GM18511 (cell line): ENCODE data around the gene VWA2.

Experiments
- ATAC-seq: cut with Tn5 transposase; IDR thresholded peaks from one replicate; pipeline ENCODE4 v1.9.1; 2021; ENCODE audit warnings: mild to moderate bottlenecking, moderate library complexity; ENCODE audit not compliant: unreplicated experiment

Gene VWA2

GRCh38 chr10:114245121-114245791 is 6.2 kb downstream of the VWA2 start:
- no peak for ATAC-seq

- no peak for ATAC-seq
These were observed 7.7 kb downstream of the VWA2 start for GRCh38 chr10:114246679-114247305.

GRCh38 chr10:114250236-114250635 is 11.2 kb downstream of the VWA2 start:
- no peak for ATAC-seq

GRCh38 chr10:114250716-114251115 is 11.7 kb downstream of the VWA2 start:
- no peak for ATAC-seq

GRCh38 chr10:114252092-114252491 is 13.0 kb downstream of the VWA2 start:
- ATAC-seq, result no peak

GRCh38 chr10:114252883-114253282 is 13.8 kb downstream of the VWA2 start:
- no peak for ATAC-seq

- no peak for ATAC-seq
These were observed 16.2 kb downstream of the VWA2 start for GRCh38 chr10:114255227-114255626.

- no peak for ATAC-seq
These were observed 17.1 kb downstream of the VWA2 start for GRCh38 chr10:114256008-114256765.

- no peak for ATAC-seq
These were observed 17.8 kb downstream of the VWA2 start for GRCh38 chr10:114256822-114257221.

GRCh38 chr10:114257498-114257897 is 18.4 kb downstream of the VWA2 start:
- ATAC-seq, result no peak

- no peak for ATAC-seq
These were observed 19.3 kb downstream of the VWA2 start for GRCh38 chr10:114258274-114258840.

GRCh38 chr10:114259824-114260223 is 20.8 kb downstream of the VWA2 start:
- ATAC-seq, result no peak

GRCh38 chr10:114260366-114260765 is 21.3 kb downstream of the VWA2 start:
- no peak for ATAC-seq

- ATAC-seq, result no peak
These were observed 22.0 kb downstream of the VWA2 start for GRCh38 chr10:114261076-114261475.

- ATAC-seq, result no peak
These were observed 23.4 kb downstream of the VWA2 start for GRCh38 chr10:114262496-114262895.

GRCh38 chr10:114265392-114266053 is 26.5 kb downstream of the VWA2 start:
- ATAC-seq, result no peak

GRCh38 chr10:114266521-114266920 is 27.5 kb downstream of the VWA2 start:
- ATAC-seq, result no peak

GRCh38 chr10:114271075-114271778 is 32.2 kb downstream of the VWA2 start:
- ATAC-seq, result no peak

- no peak for ATAC-seq
These were observed 32.7 kb downstream of the VWA2 start for GRCh38 chr10:114271779-114272167.

GRCh38 chr10:114272696-114273095 is 33.6 kb downstream of the VWA2 start:
- ATAC-seq, result no peak

- ATAC-seq, result no peak
These were observed 34.9 kb downstream of the VWA2 start for GRCh38 chr10:114273910-114274309.
